ENCODE data around the gene ACOT11.

- TF ChIP-seq CTCF (IDR thresholded peaks at IDR 0.05) (no peak), POLR2A (IDR thresholded peaks at IDR 0.05) (no peak)
Measured at GRCh38 chr1:54623216-54624007, 75.4 kb downstream of the ACOT11 start, which contains the start of gene FAM151A.

Measured in thyroid gland (tissue), 4 donors.